GM12878 (cell line): ENCODE data around the gene MSANTD2. TPM values are rescaled to one million over a fixed set of nuclear protein-coding genes. Genes with fewer than 3 reads are reported as not detected.

Source experiments
- BMI1 ChIP-seq: fragments of 450-650 bp; IDR thresholded peaks from 2 replicates; pipeline ENCODE4 v1.6.1; 2016; ENCODE audit warnings: mild to moderate bottlenecking, moderate library complexity, borderline replicate concordance
- CEBPB ChIP-seq, 2 experiments: fragments of 150-350 bp in 1 of 2; IDR thresholded peaks; 2 replicates each; pipeline ENCODE4 v1.6.1; 2012 to 2014; ENCODE audit warnings: low read depth in 2 of 2, low read length in 2 of 2, borderline replicate concordance in 1 of 2, inconsistent platforms in 1 of 2
- DPF2 ChIP-seq: fragments of 450-650 bp; IDR thresholded peaks from 2 replicates; pipeline ENCODE4 v1.6.1; 2017; ENCODE audit warnings: mild to moderate bottlenecking
- EED ChIP-seq: sonication (generic); IDR thresholded peaks from 2 replicates; pipeline ENCODE4 v1.6.1; 2016; ENCODE audit warnings: antibody characterized with exemption, low read depth
- JUNB ChIP-seq: IDR thresholded peaks from 2 replicates; pipeline ENCODE4 v1.6.1; 2016; ENCODE audit warnings: antibody characterized with exemption, mild to moderate bottlenecking
- POU2F2 ChIP-seq: IDR thresholded peaks from 3 replicates; pipeline ENCODE4 v1.6.1; 2011; ENCODE audit warnings: low read depth, mild to moderate bottlenecking, low read length, borderline replicate concordance
- RELA ChIP-seq: fragments of 450-650 bp; IDR thresholded peaks from 2 replicates; pipeline ENCODE4 v1.8.0; 2014; ENCODE audit warnings: borderline replicate concordance; ENCODE audit not compliant: partially characterized antibody
- REST ChIP-seq: IDR thresholded peaks from 2 replicates; pipeline ENCODE4 v1.6.1; 2012; ENCODE audit warnings: mild to moderate bottlenecking, low read depth, low read length
- SKIL ChIP-seq: fragments of 450-650 bp; IDR thresholded peaks from 2 replicates; pipeline ENCODE4 v1.6.1; 2017; ENCODE audit warnings: mild to moderate bottlenecking, low read depth, inconsistent platforms; ENCODE audit not compliant: poor library complexity, severe bottlenecking
- SPI1 ChIP-seq: IDR thresholded peaks from 2 replicates; pipeline ENCODE4 v1.6.1; 2011; ENCODE audit warnings: low read depth, mild to moderate bottlenecking, low read length, moderate library complexity, borderline replicate concordance; ENCODE audit not compliant: insufficient read depth
- TCF12 ChIP-seq: IDR thresholded peaks from 2 replicates; pipeline ENCODE4 v1.6.1; 2011; ENCODE audit warnings: low read depth, mild to moderate bottlenecking, low read length
- ZNF217 ChIP-seq: fragments of 450-650 bp; IDR thresholded peaks from 2 replicates; pipeline ENCODE4 v1.6.1; 2017; ENCODE audit warnings: antibody characterized with exemption, mild to moderate bottlenecking
- ZNF687 ChIP-seq: fragments of 450-650 bp; IDR thresholded peaks from 2 replicates; pipeline ENCODE4 v1.6.1; 2017; ENCODE audit warnings: mild to moderate bottlenecking, moderate library complexity
- polyA plus RNA-seq, 11 experiments: library from polyadenylated mRNA; depleted of rRNA in 4 of 11; unstranded in 6 of 11; stranded (reverse) in 5 of 11; fragments of >200 nt; fragmentation: Nextera tagmentation in 4 of 11; fragmentation: Illumina TruSeq in 1 of 11; extraction: Ambion mirVana in 4 of 11; extraction: Trizol in 1 of 11; gene quantifications; 1 replicate in 1 of 11; 2 replicates in 10 of 11; pipeline versions ENCODE4 v1.2.1 to v1.2.3, GENCODE V29; 2011 to 2016; ENCODE audit warnings: inconsistent platforms in 2 of 11, missing spikeins in 2 of 11, low read depth in 1 of 11
- total RNA-seq, 4 experiments: library from RNA; depleted of rRNA in 3 of 4; stranded (reverse); fragments of >200 nt in 3 of 4; fragmentation: Illumina TruSeq in 1 of 4; extraction: Trizol in 1 of 4; gene quantifications; 2 replicates each; pipeline versions ENCODE4 v1.2.1 to v1.2.3, GENCODE V29; 2013 to 2021
- TF ChIP-seq, protein P1 (sequence below): IDR thresholded peaks from 2 replicates; pipeline ENCODE4 v1.6.1; 2011; ENCODE audit warnings: borderline replicate concordance, low read depth, mild to moderate bottlenecking, moderate library complexity, mixed read lengths, low read length; ENCODE audit not compliant: insufficient read depth; ENCODE audit errors: extremely low read length
- TF ChIP-seq, protein P2 (sequence below), 3 experiments: IDR thresholded peaks in 2 of 3; conservative IDR thresholded peaks in 1 of 3; 2 replicates each; pipeline ENCODE4 v1.5.1; 2011; ENCODE audit warnings: low read depth in 3 of 3, low read length in 3 of 3, mild to moderate bottlenecking in 3 of 3, control low read depth in 2 of 3, moderate library complexity in 2 of 3, inconsistent platforms in 1 of 3, mixed read lengths in 1 of 3; ENCODE audit not compliant: control insufficient read depth in 2 of 3, insufficient read depth in 1 of 3; ENCODE audit errors: extremely low read depth in 1 of 3

Gene MSANTD2
- total and polyA plus RNA-seq, 10 of the 15 experiments (the other 5 are each of a cell fraction or from before 2014, with no cell fraction given), result 3.0 to 12.4 (median 8.0) TPM

GRCh38 chr11:124745835-124746620 is 54.2 kb downstream of the MSANTD2 start (continued):
- TF ChIP-seq SKIL (no peak), BMI1 (no peak), ZNF687 (no peak), POU2F2 (no peak), REST (no peak), TCF12 (no peak), ZNF217 (0 out of 2 replicates have a peak, but pooled peaks have one; percentile 16), EED (0 out of 2 replicates have a peak, but pooled peaks have one; percentile 3), RELA (no peak), DPF2 (no peak; the same call in 1 of the 2 replicates), JUNB (no peak), CEBPB (IDR thresholded peaks at IDR 0.05; ENCODE audit: borderline replicate concordance in 1 of 2, low read depth in 2 of 2, low read length in 2 of 2) (no peak), SPI1 (peak; percentile 38)
- TF ChIP-seq, protein P1, sequence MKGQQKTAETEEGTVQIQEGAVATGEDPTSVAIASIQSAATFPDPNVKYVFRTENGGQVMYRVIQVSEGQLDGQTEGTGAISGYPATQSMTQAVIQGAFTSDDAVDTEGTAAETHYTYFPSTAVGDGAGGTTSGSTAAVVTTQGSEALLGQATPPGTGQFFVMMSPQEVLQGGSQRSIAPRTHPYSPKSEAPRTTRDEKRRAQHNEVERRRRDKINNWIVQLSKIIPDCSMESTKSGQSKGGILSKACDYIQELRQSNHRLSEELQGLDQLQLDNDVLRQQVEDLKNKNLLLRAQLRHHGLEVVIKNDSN, result no peak
- TF ChIP-seq, protein P2, sequence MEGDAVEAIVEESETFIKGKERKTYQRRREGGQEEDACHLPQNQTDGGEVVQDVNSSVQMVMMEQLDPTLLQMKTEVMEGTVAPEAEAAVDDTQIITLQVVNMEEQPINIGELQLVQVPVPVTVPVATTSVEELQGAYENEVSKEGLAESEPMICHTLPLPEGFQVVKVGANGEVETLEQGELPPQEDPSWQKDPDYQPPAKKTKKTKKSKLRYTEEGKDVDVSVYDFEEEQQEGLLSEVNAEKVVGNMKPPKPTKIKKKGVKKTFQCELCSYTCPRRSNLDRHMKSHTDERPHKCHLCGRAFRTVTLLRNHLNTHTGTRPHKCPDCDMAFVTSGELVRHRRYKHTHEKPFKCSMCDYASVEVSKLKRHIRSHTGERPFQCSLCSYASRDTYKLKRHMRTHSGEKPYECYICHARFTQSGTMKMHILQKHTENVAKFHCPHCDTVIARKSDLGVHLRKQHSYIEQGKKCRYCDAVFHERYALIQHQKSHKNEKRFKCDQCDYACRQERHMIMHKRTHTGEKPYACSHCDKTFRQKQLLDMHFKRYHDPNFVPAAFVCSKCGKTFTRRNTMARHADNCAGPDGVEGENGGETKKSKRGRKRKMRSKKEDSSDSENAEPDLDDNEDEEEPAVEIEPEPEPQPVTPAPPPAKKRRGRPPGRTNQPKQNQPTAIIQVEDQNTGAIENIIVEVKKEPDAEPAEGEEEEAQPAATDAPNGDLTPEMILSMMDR (IDR thresholded peaks at IDR 0.05 in 2 of 3, conservative IDR thresholded peaks at IDR 0.05 in 1 of 3; ENCODE audit: control insufficient read depth in 2 of 3, extremely low read depth in 1 of 3, insufficient read depth in 1 of 3, low read depth in 3 of 3, low read length in 3 of 3), result peak; percentile 36 to 51 (median 41); a peak in 4 of 6 replicates
